Hepatocyte (in vitro differentiated cells): ENCODE results near the gene RBM5. TPM values are rescaled to one million over a fixed set of nuclear protein-coding genes. Genes with fewer than 3 reads are reported as not detected.

ENCODE experiments used
- DNase-seq: peaks from one replicate; pipeline ENCODE4 v3.0.0-alpha.2; 2016; ENCODE audit warnings: low spot score
- H2AFZ ChIP-seq: fragments of 200-600 bp; sonication (generic); 2 replicates; pipeline ENCODE4 v1.6.0; 2016; ENCODE audit warnings: antibody characterized with exemption, mild to moderate bottlenecking
- H3K27ac ChIP-seq: fragments of 200-600 bp; sonication (generic); 2 replicates; pipeline ENCODE4 v1.5.1; 2016; ENCODE audit warnings: mild to moderate bottlenecking
- H3K27me3 ChIP-seq: fragments of 200-600 bp; sonication (generic); 2 replicates; pipeline ENCODE4 v1.6.1; 2016
- H3K36me3 ChIP-seq: fragments of 200-600 bp; sonication (generic); replicated peaks from 2 replicates; pipeline ENCODE4 v1.5.1; 2016; ENCODE audit warnings: low read depth; ENCODE audit not compliant: insufficient read depth
- H3K4me1 ChIP-seq: fragments of 200-600 bp; sonication (generic); 2 replicates; pipeline ENCODE4 v1.5.1; 2016; ENCODE audit warnings: mild to moderate bottlenecking, moderate library complexity; ENCODE audit not compliant: insufficient read depth
- H3K4me2 ChIP-seq: fragments of 200-600 bp; sonication (generic); 2 replicates; pipeline ENCODE4 v1.6.0; 2016
- H3K4me3 ChIP-seq: fragments of 200-600 bp; sonication (generic); 2 replicates; pipeline ENCODE4 v1.5.1; 2016; ENCODE audit warnings: mild to moderate bottlenecking
- H3K79me2 ChIP-seq: fragments of 200-600 bp; sonication (generic); 2 replicates; pipeline ENCODE4 v1.6.0; 2017; ENCODE audit warnings: mild to moderate bottlenecking
- H3K9me2 ChIP-seq: fragments of 200-600 bp; sonication (generic); replicated peaks from 2 replicates; pipeline ENCODE4 v1.6.0; 2017; ENCODE audit warnings: mild to moderate bottlenecking; ENCODE audit not compliant: insufficient read depth
- H3K9me3 ChIP-seq: fragments of 200-600 bp; sonication (generic); 2 replicates; pipeline ENCODE4 v1.5.1; 2016; ENCODE audit warnings: low read depth, mild to moderate bottlenecking
- H4K20me1 ChIP-seq: fragments of 200-600 bp; sonication (generic); 2 replicates; pipeline ENCODE4 v1.6.0; 2016; ENCODE audit warnings: mild to moderate bottlenecking; ENCODE audit not compliant: insufficient read depth, poor library complexity, severe bottlenecking
- EZH2 ChIP-seq: fragments of 200-600 bp; sonication (generic); IDR thresholded peaks from 2 replicates; pipeline ENCODE4 v1.6.1; 2016; ENCODE audit warnings: antibody characterized with exemption, mild to moderate bottlenecking, borderline replicate concordance
- EZH2phosphoT487 ChIP-seq: fragments of 200-600 bp; sonication (generic); IDR thresholded peaks from one replicate; pipeline ENCODE4 v1.6.1; 2018; ENCODE audit warnings: antibody characterized with exemption, mild to moderate bottlenecking, low read depth, moderate library complexity; ENCODE audit not compliant: unreplicated experiment, severe bottlenecking
- WGBS: methylation state at CpG from one replicate; pipeline ENCODE4 v1.1.6; 2016; ENCODE audit warnings: low lambda C conversion rate; ENCODE audit errors: missing lambda C conversion rate; 5-methylcytosine and 5-hydroxymethylcytosine counted together
- polyA plus RNA-seq: library from polyadenylated mRNA; unstranded; fragments of >200 nt; fragmentation: Nextera tagmentation; extraction: Ambion mirVana; gene quantifications from 2 replicates; pipeline ENCODE4 v1.2.1, GENCODE V29; 2016
- total RNA-seq: library from RNA; depleted of rRNA; stranded (reverse); fragments of >200 nt; gene quantifications from 2 replicates; pipeline ENCODE4 v1.2.3, GENCODE V29; 2014
- TF ChIP-seq, protein P1 (sequence below): fragments of 200-600 bp; sonication (generic); IDR thresholded peaks from 2 replicates; pipeline ENCODE4 v1.5.1; 2016; ENCODE audit warnings: antibody characterized with exemption, mild to moderate bottlenecking; ENCODE audit not compliant: poor library complexity

Gene RBM5
- total and polyA plus RNA-seq, 2 experiments from 2014 or later, result 64.3 to 147 TPM

DNA sequence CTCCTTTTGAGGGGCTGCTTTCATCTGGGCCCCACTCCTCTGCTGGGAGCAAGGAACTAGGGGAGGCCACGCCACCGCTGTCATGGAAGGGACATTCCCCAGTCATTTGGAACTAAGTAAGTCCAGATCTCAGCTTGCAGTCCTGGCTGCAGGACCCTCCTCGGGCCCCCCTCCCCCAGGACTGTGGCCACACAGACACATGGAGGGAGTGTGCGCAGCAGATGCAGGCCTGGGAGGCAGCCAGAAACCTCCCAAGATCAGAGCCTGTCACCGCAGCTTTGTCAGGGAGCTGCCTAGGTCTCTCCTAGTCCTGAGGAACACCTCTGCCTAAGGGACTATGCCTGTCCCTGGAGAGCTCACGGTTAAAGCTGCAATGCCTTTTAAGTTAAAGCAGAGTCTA, 59.1 kb downstream of the RBM5 start:
- no peaks in the 10 kb centered on the region for H3K9me2 ChIP-seq
- no peaks in the 10 kb centered on the region for H3K9me3 ChIP-seq
- DNase-seq, result peak; percentile 48
- no peak overlapping the region for H3K4me3 ChIP-seq
- H3K27ac ChIP-seq, result peak overlapping the region; percentile 75
- no peaks in the 10 kb centered on the region for H4K20me1 ChIP-seq
- TF ChIP-seq, protein P1, sequence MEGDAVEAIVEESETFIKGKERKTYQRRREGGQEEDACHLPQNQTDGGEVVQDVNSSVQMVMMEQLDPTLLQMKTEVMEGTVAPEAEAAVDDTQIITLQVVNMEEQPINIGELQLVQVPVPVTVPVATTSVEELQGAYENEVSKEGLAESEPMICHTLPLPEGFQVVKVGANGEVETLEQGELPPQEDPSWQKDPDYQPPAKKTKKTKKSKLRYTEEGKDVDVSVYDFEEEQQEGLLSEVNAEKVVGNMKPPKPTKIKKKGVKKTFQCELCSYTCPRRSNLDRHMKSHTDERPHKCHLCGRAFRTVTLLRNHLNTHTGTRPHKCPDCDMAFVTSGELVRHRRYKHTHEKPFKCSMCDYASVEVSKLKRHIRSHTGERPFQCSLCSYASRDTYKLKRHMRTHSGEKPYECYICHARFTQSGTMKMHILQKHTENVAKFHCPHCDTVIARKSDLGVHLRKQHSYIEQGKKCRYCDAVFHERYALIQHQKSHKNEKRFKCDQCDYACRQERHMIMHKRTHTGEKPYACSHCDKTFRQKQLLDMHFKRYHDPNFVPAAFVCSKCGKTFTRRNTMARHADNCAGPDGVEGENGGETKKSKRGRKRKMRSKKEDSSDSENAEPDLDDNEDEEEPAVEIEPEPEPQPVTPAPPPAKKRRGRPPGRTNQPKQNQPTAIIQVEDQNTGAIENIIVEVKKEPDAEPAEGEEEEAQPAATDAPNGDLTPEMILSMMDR, result no peak
- TF ChIP-seq EZH2phosphoT487, result no peak
- TF ChIP-seq EZH2, result no peak
- 43% methylated on average over 6 of the region's 6 CpGs for WGBS
- H2AFZ ChIP-seq, result no peak overlapping the region
- no peak overlapping the region for H3K4me2 ChIP-seq
- H3K36me3 ChIP-seq, result no peaks in the 10 kb centered on the region
- H3K27me3 ChIP-seq, result peaks cover 3% of the 10 kb centered on the region
- H3K79me2 ChIP-seq, result no peaks in the 10 kb centered on the region
- H3K4me1 ChIP-seq, result peaks cover 52% of the 10 kb centered on the region

DNA sequence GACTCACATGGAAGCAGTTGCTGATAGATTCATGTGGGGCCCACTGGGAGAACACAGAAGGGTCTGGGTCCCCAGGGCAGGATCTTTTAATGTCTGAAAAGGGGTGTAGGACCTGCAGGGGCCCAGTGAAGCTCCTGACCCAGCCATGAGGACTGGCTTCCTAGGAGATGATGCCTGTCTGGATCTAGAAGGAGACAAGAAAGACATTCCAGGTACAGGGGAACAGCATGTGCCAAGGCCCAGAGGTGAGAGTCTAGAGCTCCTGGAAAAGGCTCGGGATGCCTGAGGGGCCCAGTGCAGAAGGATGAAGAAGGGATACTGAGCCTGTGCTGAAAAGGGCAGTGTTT, 61.7 kb downstream of the RBM5 start:
- Histone ChIP-seq H3K36me3 (no peaks in the 10 kb centered on the region), H3K27ac (peak overlapping the region; percentile 92), H4K20me1 (no peaks in the 10 kb centered on the region), H3K4me1 (peaks cover 58% of the 10 kb centered on the region), H3K4me3 (no peak overlapping the region), H3K4me2 (peak overlapping the region; percentile 4), H2AFZ (no peak overlapping the region), H3K27me3 (peaks cover 18% of the 10 kb centered on the region), H3K9me2 (no peaks in the 10 kb centered on the region), H3K79me2 (no peaks in the 10 kb centered on the region), H3K9me3 (no peaks in the 10 kb centered on the region)
- TF ChIP-seq EZH2, result no peak
- no peak for TF ChIP-seq EZH2phosphoT487
- TF ChIP-seq, protein P1, result no peak
- WGBS, result 50% methylated on average over 1 of the region's 1 CpG
- no peak for DNase-seq

DNA sequence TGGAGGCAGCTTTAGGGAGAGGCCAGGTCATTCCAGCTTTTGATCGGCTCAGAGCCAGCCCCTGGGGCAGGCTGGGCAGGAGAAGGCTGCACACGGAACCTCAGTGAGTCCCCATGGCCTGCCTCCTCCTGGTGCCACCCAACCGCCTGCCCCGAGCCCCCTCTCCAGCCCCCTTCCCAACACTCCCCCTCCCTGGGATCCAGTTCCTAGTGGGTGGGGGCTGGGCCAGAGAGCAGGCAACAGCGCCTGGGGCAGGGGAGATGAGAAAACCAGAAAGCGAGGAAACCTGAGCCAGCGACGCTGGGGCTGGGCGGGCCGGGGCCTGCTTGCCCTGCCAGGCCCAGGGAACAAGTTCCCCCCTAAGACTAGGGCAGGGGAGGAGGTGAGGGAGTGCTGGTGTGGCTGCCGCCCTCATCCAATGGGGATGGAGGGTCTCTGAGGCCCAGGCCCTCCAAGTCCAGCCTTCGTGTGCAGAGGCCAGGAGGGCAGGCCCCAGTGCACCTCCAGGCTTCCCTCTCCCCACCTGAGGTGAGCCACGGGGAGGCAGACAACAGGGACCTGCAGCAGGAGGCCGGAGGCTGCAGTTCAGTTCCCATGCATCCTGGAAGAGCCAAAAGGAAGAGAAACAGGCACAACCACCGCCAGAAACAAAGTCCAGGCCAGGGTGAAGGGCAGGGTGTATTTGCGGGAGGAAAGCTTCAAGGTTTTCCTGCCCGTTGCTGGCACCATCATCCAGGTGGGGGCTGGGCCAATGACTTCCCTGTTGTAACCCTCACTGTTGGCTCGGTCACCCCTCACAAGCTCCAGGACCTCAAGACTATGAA, 62.4 kb downstream of the RBM5 start:
- Histone ChIP-seq H3K27ac (peak overlapping the region; percentile 92), H3K9me3 (no peaks in the 10 kb centered on the region), H3K36me3 (no peaks in the 10 kb centered on the region), H3K4me1 (peaks cover 58% of the 10 kb centered on the region), H3K27me3 (peaks cover 24% of the 10 kb centered on the region), H2AFZ (no peak overlapping the region), H3K4me2 (peak overlapping the region; percentile 4), H3K4me3 (no peak overlapping the region), H4K20me1 (peaks cover 4% of the 10 kb centered on the region), H3K79me2 (peaks cover 7% of the 10 kb centered on the region), H3K9me2 (no peaks in the 10 kb centered on the region)
- TF ChIP-seq EZH2 (no peak), EZH2phosphoT487 (no peak)
- TF ChIP-seq, protein P1, result no peak
- 56% methylated on average over 14 of the region's 18 CpGs for WGBS
- DNase-seq, result peak; percentile 75
